Endothelial cell of umbilical vein (primary cell): Measurements from ENCODE around the gene GRM2. TPM values are rescaled to one million over a fixed set of nuclear protein-coding genes. Genes with fewer than 3 reads are reported as not detected.

Experiments
- BruUV-seq: library from RNA; stranded (reverse); fragments of 400-500 nt; replicated peaks from 2 replicates; lab custom pipeline; 2021; lab: Mats Ljungman, UMichigan
- CTCF ChIA-PET: fragments of 300-600, 350-600 bp; sonication (Branson Sonifier 250); formaldehyde crosslinking; loops from one replicate; lab custom pipeline; 2021; ENCODE audit warnings: antibody characterized with exemption, inconsistent platforms; lab: Charles Lee
- POLR2A ChIA-PET: fragments of 300-600, 350-600 bp; sonication (Branson Sonifier 250); formaldehyde crosslinking; loops from one replicate; lab custom pipeline; 2021; ENCODE audit warnings: antibody characterized with exemption, inconsistent platforms; lab: Charles Lee
- DNase-seq: peaks from one replicate; pipeline ENCODE4 v3.0.0-alpha.2; 2011; ENCODE audit warnings: low read depth, low spot score
- FAIRE-seq: peaks from 2 replicates; lab custom pipeline; 2011; peaks lifted over from hg19 to GRCh38; lab: Jason Lieb, UNC
- H2AFZ ChIP-seq: 2 replicates; pipeline ENCODE4 v1.6.0; 2012; ENCODE audit warnings: low read depth, low read length, control low read depth, inconsistent platforms
- H3K27ac ChIP-seq: 2 replicates; pipeline ENCODE4 v1.5.1; 2011; ENCODE audit warnings: low read depth, mild to moderate bottlenecking, control low read depth, low read length, moderate library complexity; ENCODE audit not compliant: insufficient read depth
- H3K27me3 ChIP-seq, 2 experiments: 2 replicates each; pipeline versions ENCODE4 v1.6.0 to v1.6.1; 2011; ENCODE audit warnings: low read length in 2 of 2, mixed read lengths in 1 of 2; ENCODE audit not compliant: control insufficient read depth in 2 of 2, insufficient read depth in 2 of 2
- H3K36me3 ChIP-seq, 2 experiments: 2 replicates in 1 of 2; 3 replicates in 1 of 2; pipeline ENCODE4 v1.5.1; 2011; ENCODE audit warnings: low read length in 2 of 2, mild to moderate bottlenecking in 1 of 2, moderate library complexity in 1 of 2; ENCODE audit not compliant: control insufficient read depth in 2 of 2, insufficient read depth in 2 of 2; ENCODE audit errors: extremely low read depth in 1 of 2
- H3K4me1 ChIP-seq: 3 replicates; pipeline ENCODE4 v1.5.1; 2011; ENCODE audit warnings: mild to moderate bottlenecking, low read length; ENCODE audit not compliant: control insufficient read depth, insufficient read depth; ENCODE audit errors: extremely low read depth
- H3K4me2 ChIP-seq: 2 replicates; pipeline ENCODE4 v1.6.1; 2011; ENCODE audit warnings: low read length, control low read depth, mixed read lengths; ENCODE audit not compliant: insufficient read depth
- H3K4me3 ChIP-seq, 3 experiments: fragments of 200-600 bp in 1 of 3; sonication (generic), shearing (Covaris generic) in 1 of 3; replicated peaks in 1 of 3; 2 replicates each; pipeline ENCODE4 v1.5.1; 2011 to 2016; ENCODE audit warnings: control low read depth in 3 of 3, low read length in 3 of 3, mild to moderate bottlenecking in 2 of 3, inconsistent platforms in 1 of 3, low read depth in 1 of 3, moderate library complexity in 1 of 3; ENCODE audit not compliant: insufficient read depth in 1 of 3
- H3K79me2 ChIP-seq: 2 replicates; pipeline ENCODE4 v1.6.0; 2012; ENCODE audit warnings: low read length, inconsistent platforms; ENCODE audit not compliant: control insufficient read depth, insufficient read depth
- H3K9ac ChIP-seq: replicated peaks from 2 replicates; pipeline ENCODE3; 2011; ENCODE audit warnings: low read length, control low read depth; ENCODE audit not compliant: insufficient read depth; ENCODE audit errors: extremely low read depth
- H3K9me1 ChIP-seq: replicated peaks from 3 replicates; pipeline ENCODE4 v1.6.0; 2011; ENCODE audit warnings: mild to moderate bottlenecking, low read length; ENCODE audit not compliant: control insufficient read depth, insufficient read depth; ENCODE audit errors: extremely low read depth
- H3K9me3 ChIP-seq: replicated peaks from 2 replicates; pipeline ENCODE4 v1.5.1; 2012; ENCODE audit warnings: low read length, inconsistent platforms; ENCODE audit not compliant: control insufficient read depth, insufficient read depth
- H4K20me1 ChIP-seq: replicated peaks from 2 replicates; pipeline ENCODE3; 2011; ENCODE audit warnings: mild to moderate bottlenecking, low read length; ENCODE audit not compliant: control insufficient read depth, insufficient read depth; ENCODE audit errors: extremely low read depth
- CTCF ChIP-seq, 2 donors: IDR thresholded peaks; 1 replicate in 1 of 2; 2 replicates in 1 of 2; pipeline ENCODE4 v1.5.1; 2011; ENCODE audit warnings: low read length in 2 of 2, mild to moderate bottlenecking in 2 of 2, moderate library complexity in 2 of 2, control low read depth in 1 of 2, inconsistent platforms in 1 of 2, low read depth in 1 of 2; ENCODE audit not compliant: insufficient read depth in 1 of 2; ENCODE audit errors: extremely low read depth in 1 of 2
- FOS ChIP-seq: IDR thresholded peaks from 2 replicates; pipeline ENCODE4 v1.6.1; 2011; ENCODE audit warnings: mild to moderate bottlenecking, low read length, moderate library complexity, borderline replicate concordance; ENCODE audit not compliant: insufficient read depth
- GATA2 ChIP-seq: IDR thresholded peaks from 2 replicates; pipeline ENCODE4 v1.7.0; 2011; ENCODE audit warnings: low read depth, mild to moderate bottlenecking, moderate library complexity, mixed read lengths, low read length; ENCODE audit not compliant: insufficient read length, insufficient read depth
- JUN ChIP-seq: IDR thresholded peaks from 2 replicates; pipeline ENCODE4 v1.6.1; 2011; ENCODE audit warnings: borderline replicate concordance, low read depth; ENCODE audit not compliant: insufficient read length, insufficient read depth
- MYC ChIP-seq: IDR thresholded peaks from one replicate; pipeline ENCODE4 v1.6.1; 2011; ENCODE audit warnings: mild to moderate bottlenecking, low read depth, low read length
- POLR2A ChIP-seq: IDR thresholded peaks from 2 replicates; pipeline ENCODE4 v1.6.1; 2012; ENCODE audit warnings: low read depth, mild to moderate bottlenecking, control low read depth, low read length
- POLR2AphosphoS5 ChIP-seq: IDR thresholded peaks from 2 replicates; pipeline ENCODE4 v1.6.1; 2012; ENCODE audit warnings: low read depth, mild to moderate bottlenecking, control low read depth, low read length, moderate library complexity; ENCODE audit not compliant: insufficient read depth
- dilution Hi-C: fragments of 300-500 bp; cut with MboI; formaldehyde crosslinking; loops from one replicate; pipeline ENCODE4 v1.15.0; 2019; ENCODE audit warnings: low sequenced_read_pairs; ENCODE audit not compliant: extremely low pct_ligation_motif_present
- intact Hi-C: fragments of 100-400 bp; cut with micrococcal nuclease; formaldehyde crosslinking; loops from one replicate; pipeline ENCODE4 v1.10.0; 2022
- polyA plus RNA-seq, 4 experiments: library from polyadenylated mRNA; depleted of rRNA in 3 of 4; stranded (reverse) in 3 of 4; unstranded in 1 of 4; fragments of >200 nt; gene quantifications; 2 replicates each; pipeline versions ENCODE4 v1.2.1 to v1.2.3, GENCODE V29; 2011 to 2012; ENCODE audit warnings: missing spikeins in 1 of 4
- total RNA-seq: library from RNA; stranded (reverse); gene quantifications from 2 replicates; pipeline ENCODE4 v1.2.3, GENCODE V29; 2021

Gene GRM2
- total and polyA plus RNA-seq, 2 donors (not counting 3 experiments of a cell fraction or from before 2014, with no cell fraction given), result 0.10 to 0.51 TPM

- no peak overlapping the region for H3K4me2 ChIP-seq
- intact Hi-C loops (loop anchor here (1.0 kb wide), 1 partner anchor 81 kb away; no protein-coding TSS in a partner anchor), dilution Hi-C loops (no loop called here)
- no peak overlapping the region for H3K4me3 ChIP-seq
- no peak for DNase-seq
- H3K9ac ChIP-seq, result no peak overlapping the region
- FAIRE-seq, result no peak
- no peaks in the 10 kb centered on the region for H3K36me3 ChIP-seq
- no peaks in the 10 kb centered on the region for H3K4me1 ChIP-seq
- no peaks in the 10 kb centered on the region for H4K20me1 ChIP-seq
- POLR2A ChIA-PET, result no interaction called here
- TF ChIP-seq FOS, result no peak
- no peak for TF ChIP-seq POLR2A
- no peak for TF ChIP-seq MYC
- peak in 1 of 2 donors; percentile 8 for TF ChIP-seq CTCF (IDR thresholded peaks at IDR 0.05; ENCODE audit: extremely low read depth in 1 of 2, insufficient read depth in 1 of 2, low read depth in 1 of 2, low read length in 2 of 2)
- TF ChIP-seq JUN, result no peak
- no peak for TF ChIP-seq POLR2AphosphoS5
- TF ChIP-seq GATA2, result no peak
- no peak overlapping the region for H2AFZ ChIP-seq
- no peak overlapping the region for H3K27ac ChIP-seq
- H3K27me3 ChIP-seq, result no peaks in the 10 kb centered on the region
- no peaks in the 10 kb centered on the region for H3K9me3 ChIP-seq
- no TSS peak for BruUV-seq
- no peaks in the 10 kb centered on the region for H3K79me2 ChIP-seq
- no peaks in the 10 kb centered on the region for H3K9me1 ChIP-seq
- CTCF ChIA-PET, result interaction anchor here (0.8 to 2.3 kb wide), 13 partner anchors 9 to 218 kb away, joined by 3 to 20 read pairs (median 4); no protein-coding TSS in a partner anchor
Measured at GRCh38 chr3:51719410-51720025, 12.7 kb downstream of the GRM2 start.
